GM12892 (cell line): Measurements from ENCODE around the gene PABPN1L.
A peak's percentile ranks its signal among the peaks of the same experiment; 100 is the strongest.

Source experiments
- DNase-seq: peaks from one replicate; pipeline ENCODE4 v3.0.0; 2011; ENCODE audit not compliant: insufficient read length
- FAIRE-seq: peaks from 2 replicates; lab custom pipeline; 2011; peaks lifted over from hg19 to GRCh38; lab: Jason Lieb, UNC
- POLR2A ChIP-seq: IDR thresholded peaks from 2 replicates; pipeline ENCODE4 v1.6.1; 2011; ENCODE audit warnings: low read depth, low read length, control low read depth
- POLR2AphosphoS5 ChIP-seq: IDR thresholded peaks from 2 replicates; pipeline ENCODE4 v1.6.1; 2011; ENCODE audit warnings: low read depth, low read length, control low read depth
- TAF1 ChIP-seq: IDR thresholded peaks from 2 replicates; pipeline ENCODE4 v1.6.1; 2011; ENCODE audit warnings: low read depth, mild to moderate bottlenecking, control low read depth, low read length, borderline replicate concordance

The PABPN1L gene

DNA sequence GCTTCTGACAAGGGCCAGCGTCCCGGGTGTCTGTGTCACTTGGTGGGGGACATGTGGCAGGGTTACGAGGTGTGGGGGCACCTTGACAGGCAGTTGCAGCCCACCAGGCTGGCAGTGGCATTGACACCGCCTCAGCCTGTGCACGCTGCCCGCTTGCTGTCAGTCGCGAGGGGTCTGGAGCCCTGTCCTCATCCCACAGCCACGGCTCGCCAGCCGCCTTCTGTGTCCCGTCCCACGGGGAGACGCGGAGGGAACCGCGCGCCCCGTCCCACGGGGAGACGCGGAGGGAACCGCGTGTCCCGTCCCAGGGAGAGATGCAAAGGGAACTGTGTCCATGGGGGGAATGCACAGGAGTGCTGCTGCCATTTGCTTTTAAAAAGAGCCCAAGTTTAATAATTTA, 3.5 kb downstream of the PABPN1L start:
- DNase-seq: no peak
- TF ChIP-seq TAF1: no peak
- TF ChIP-seq POLR2A: no peak
- no peak for TF ChIP-seq POLR2AphosphoS5
- FAIRE-seq: no peak

DNA sequence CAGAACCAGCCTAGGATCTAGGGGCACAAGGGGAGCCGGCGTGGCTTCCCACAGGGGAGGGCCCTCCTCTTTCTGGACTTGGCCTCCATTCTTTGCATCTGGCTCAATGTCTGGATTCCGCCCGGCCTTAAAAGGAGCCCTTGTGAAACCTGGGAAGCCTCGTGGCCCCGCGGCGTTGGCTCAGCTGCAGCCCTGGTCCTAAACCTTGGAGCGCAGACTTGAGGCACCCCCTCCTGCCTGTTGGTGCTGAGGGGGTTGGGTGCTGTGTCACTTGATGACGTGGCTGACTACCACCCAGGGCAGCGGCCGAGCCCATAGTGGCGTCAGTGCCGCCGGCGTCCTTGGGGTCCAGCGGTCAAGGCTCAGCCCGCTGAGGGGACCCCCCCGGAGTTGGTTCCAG, 5.1 kb downstream of the PABPN1L start:
- DNase-seq: no peak
- FAIRE-seq: no peak
- TF ChIP-seq TAF1: no peak
- no peak for TF ChIP-seq POLR2A
- no peak for TF ChIP-seq POLR2AphosphoS5

DNA sequence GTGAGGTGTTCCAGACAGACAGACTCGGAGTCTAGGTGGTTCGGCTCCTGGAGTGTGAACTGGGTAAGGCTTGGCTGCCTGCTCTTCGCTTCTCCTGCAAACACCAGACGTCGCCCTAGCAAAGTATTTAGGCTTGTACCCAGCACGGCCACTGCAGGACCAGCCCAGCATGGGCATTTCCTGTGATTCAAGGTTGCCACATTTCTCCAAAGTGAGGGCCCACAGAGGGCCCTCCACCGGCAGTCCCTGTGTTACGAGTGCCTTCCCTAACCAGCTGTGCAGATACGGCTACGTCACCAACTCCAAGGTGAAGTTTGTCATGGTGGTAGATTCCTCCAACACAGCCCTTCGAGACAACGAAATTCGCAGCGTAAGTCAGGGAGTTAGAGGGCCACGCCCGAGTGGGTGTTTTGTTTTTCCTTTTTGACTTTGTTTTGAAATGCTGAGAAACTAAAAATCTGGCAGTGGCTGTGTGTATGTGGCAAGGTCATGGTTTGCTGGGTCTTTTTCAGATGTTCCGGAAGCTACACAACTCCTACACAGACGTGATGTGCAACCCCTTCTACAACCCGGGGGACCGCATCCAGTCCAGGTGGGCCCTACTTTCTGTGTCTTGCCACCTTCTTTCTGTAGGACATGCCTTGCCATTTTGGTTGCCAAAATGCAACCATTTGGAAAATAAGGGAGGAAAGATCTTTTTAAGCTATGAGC, 6.9 kb downstream of the PABPN1L start:
- FAIRE-seq: no peak
- no peak for DNase-seq
- no peak for TF ChIP-seq TAF1

DNA sequence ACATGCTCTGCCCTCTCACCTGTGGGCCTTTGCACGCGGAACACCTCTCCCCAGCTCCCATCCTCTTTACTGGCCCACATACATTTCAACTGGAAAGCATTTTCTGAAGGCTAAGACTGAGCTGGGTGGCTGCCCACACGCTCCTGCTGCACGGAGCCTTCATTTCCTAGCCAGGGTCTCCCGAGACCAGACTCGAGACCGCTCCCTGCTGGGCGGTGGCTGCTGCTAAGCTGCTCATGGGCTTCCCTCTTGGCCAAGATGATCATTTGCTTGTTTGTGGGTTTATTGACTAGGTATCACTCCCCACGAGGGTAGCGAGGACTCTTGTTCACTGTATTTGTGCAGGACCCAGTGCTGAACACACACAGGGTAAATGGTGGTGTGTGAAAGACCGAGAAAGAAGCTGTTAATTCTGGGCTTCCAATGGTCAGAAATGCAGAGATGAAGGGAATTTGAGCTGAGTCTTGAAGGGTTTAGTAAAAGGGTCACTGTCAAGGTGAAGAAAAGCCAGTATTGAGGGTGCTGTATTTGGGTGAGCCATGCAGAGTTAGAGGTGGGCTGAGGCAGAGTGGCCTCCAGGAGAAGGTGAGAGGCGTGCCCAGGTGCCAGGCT, 8.6 kb downstream of the PABPN1L start:
- peak; percentile 87 for DNase-seq
- no peak for TF ChIP-seq POLR2A
- TF ChIP-seq TAF1: no peak
- no peak for TF ChIP-seq POLR2AphosphoS5
- FAIRE-seq: peak; percentile 87

DNA sequence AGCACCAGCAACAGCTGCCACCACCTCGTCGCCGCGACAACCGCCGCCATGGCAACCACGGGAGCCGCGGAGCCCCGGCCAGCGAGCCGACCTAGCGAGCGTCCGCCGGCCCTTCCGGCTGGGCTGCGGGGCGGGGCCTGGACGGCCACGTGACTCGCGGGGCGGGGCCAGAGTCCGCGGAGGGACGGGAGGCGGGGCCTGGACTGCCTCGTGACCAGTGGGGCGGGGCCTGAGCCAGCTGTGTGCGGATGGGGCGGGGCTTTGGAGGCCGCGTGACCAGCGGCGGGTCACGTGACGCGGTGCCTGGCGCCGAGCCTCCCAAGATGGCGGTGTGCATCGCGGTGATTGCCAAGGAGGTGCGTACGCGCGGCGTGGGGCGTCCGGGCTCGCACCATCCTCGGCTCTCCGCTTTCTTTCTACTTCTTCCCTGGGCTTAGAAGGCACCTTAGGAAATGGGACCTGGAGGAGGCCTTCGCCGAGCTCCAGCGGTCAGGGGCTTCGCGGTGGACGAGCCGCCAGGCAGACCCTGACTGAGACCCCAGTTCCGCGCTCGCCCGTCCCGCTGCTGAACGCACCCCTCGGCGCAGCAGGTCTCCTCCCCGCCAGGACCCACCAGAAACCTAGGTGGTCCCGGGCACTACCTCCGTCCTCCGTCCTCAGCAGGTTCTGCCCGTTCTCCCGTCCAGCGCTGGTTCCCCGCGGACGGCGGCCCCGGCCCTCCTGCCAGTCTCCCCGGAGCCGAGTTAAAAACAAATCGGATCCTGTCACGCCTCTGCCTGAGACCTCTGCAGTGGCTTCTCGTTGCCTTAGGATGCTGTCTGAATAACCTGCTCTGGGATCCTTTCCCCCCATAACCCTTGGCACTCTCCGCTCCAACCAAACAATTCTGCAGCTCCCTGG, 9.4 kb downstream of the PABPN1L start, which contains the start of the genes GALNS and TRAPPC2L:
Gene GALNS (minus strand): TSS at position 120 of the 900 bp plus-strand sequence. CDS start 70 bp downstream, at position 50.
Gene TRAPPC2L (plus strand): TSS at position 300 of the 900 bp plus-strand sequence. CDS start 24 bp downstream, at position 324.
- TF ChIP-seq POLR2A: peak; percentile 91
- peak; percentile 84 for TF ChIP-seq POLR2AphosphoS5
- TF ChIP-seq TAF1: peak; percentile 90
- DNase-seq: peak; percentile 100
- peak; percentile 100 for FAIRE-seq

DNA sequence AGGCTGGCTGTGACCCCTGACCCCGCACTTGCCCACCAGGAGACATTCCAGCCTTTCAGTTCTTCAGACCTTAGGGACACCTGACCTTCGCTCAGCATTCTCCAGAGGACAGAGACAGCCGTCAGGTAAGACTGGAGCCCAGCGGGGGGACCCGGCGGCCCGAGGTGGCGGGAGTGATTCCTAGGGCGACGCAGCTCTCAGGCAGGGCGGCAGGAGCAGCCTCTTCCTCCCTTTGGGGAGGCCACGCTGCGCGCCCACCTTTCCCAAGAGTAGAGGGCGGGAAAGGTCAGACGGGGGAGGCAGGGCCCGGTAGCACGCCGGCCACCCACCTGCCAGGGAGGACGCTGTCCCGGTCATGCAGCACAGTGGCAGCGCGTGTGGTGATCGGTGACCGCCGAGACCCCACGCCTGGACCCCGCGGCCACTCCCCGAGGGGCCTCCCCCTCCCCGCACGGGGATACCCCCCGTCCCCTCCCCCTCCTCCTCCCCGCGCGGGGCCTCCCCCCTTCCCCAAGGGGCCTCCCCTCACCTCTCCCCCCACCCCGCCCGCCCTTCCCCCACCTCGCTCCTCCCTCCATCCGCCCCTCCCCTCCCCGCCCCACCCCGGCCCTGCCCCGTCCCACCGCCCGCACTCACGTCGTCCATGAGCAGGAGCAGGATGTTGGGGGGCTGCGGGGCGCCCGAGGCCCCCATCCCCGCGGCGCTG, 10.2 kb downstream of the PABPN1L start:
- no peak for TF ChIP-seq POLR2A
- TF ChIP-seq TAF1: no peak
- TF ChIP-seq POLR2AphosphoS5: no peak
- DNase-seq (no peak), FAIRE-seq (no peak)

DNA sequence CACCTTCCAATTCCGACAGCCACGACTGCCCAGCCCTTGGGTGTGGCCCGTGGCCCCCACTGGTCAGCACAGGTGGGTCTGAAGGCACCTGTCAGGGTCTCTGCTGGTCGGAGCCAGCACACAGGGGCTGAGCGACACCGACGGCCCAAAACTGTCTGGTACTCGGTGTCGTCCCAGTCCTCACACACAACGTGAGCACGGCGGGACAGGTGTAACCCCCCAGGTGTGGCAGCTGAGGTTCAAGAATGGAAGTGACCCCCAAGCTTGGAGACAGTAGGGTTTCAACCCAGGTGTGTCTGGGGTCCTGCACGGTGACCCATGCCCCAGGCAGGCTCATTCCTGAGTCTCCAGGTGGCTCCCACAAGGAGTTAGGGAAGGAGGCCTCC, 10.7 kb downstream of the PABPN1L start:
- FAIRE-seq (no peak), DNase-seq (no peak)
- no peak for TF ChIP-seq TAF1
- no peak for TF ChIP-seq POLR2AphosphoS5
- TF ChIP-seq POLR2A: no peak

DNA sequence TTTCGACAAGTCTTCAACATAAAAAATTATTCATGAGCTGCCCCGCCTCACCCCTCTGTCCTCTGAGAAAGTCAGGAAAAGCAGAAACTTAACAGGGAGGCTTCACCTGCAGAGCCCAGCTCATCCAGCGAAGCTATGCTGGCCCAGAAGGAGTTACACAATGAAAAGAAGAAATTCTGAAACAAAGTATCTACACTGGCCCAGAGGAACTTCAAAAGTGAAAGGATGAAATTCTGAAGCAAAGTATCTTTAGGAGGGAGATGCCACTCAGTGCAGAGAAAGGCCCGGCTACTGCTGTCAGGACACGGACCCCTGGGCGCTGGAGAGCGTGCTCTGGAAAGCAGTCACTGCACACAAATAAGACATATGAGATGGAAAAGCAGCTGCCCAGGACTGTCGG, 11.3 kb downstream of the PABPN1L start:
- no peak for DNase-seq
- FAIRE-seq: no peak
- no peak for TF ChIP-seq POLR2AphosphoS5
- no peak for TF ChIP-seq TAF1
- TF ChIP-seq POLR2A: no peak

DNA sequence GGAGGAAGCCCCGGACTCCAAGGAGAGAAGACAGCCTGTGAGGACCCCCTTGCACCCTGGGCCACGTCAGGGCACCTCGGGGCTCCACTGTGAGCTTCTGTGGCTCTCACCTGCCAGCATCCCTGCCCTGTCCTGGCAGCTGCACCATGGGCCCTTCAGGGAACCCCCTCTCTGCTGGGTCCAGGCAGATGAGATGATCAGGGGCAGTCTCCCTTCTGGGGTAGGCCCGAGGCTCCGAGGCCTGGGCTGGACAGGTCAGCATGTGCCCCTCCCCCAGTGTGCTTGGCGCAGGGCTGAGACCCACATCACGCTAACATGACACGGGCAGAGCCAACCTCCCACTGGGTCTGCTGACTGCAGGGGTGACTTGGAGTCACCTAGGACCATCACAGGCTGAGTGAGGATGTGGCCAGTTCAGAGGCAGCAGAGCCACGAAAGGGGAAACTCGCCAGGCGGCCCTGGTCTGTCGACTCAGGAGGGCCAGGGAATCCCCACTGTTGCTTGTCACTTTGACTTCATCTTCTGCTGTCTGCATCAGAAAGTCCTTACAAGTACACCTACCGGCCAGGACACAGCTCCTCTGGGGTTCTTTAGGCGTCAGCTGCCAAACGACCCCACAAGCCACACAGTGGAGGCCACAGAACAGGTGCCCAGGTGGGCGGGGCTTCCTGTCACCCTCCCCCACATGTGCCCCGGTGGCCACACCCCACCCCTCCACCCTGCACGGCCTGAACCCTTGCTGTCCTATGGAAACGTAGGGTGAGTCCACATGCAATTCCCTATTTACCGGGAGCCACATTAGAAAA, 12.0 kb downstream of the PABPN1L start:
- FAIRE-seq: no peak
- TF ChIP-seq TAF1 (no peak), POLR2AphosphoS5 (no peak), POLR2A (no peak)
- no peak for DNase-seq

DNA sequence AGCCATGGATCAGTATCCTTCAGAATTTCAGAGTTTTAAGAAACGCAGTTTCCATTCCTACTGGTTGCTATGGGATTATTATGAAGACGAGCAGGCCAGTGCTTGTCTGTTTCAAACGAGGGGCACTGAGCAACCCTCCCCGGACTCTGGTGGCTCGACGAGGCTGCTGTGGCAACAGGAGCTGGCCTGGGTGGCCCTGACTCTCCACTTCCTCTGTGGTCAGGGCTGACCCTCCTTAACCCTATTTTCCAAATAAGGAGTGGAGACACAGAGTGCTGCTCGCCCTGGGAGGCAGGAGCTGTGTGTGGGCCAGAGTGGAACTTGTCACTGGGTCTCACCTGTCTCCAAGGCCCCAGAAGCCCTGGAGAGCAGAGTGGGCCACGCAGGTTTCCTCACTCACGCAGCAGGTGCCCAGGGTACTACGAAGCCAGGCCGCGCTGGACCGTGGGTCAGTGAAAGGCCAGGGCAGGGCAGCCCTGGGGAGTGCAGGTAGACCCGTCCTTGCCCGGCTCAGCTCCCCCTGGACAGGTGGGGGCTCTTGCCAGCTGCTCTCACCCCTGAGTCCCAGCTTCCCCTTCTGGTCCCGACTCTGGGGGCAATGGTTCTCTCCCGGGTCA, 13.0 kb downstream of the PABPN1L start:
- FAIRE-seq (no peak), DNase-seq (no peak)
- TF ChIP-seq POLR2A (no peak), POLR2AphosphoS5 (no peak), TAF1 (no peak)
